ENCODE data around the gene FAM120AOS. TPM values are rescaled to one million over a fixed set of nuclear protein-coding genes. Genes with fewer than 3 reads are reported as not detected.

The FAM120AOS gene
- total RNA-seq, 1 donor from 2014 or later, result 42.3 TPM

GRCh38 chr9:93397661-93398373, 55.6 kb downstream of the FAM120AOS start:
- intact Hi-C loops (cut with micrococcal nuclease), result no loop called here

Other genes starting within 250 kb of the FAM120AOS start
- gene FAM120A, start 1.9 kb downstream of the FAM120AOS start, total RNA-seq, result 168 and 174 TPM in 2 replicates
- gene PHF2, start 123.0 kb upstream of the FAM120AOS start, total RNA-seq, result 27.7 and 29.5 TPM in 2 replicates